Karpas-422 (cell line): Measurements from ENCODE around the gene ATP4B. TPM values are rescaled to one million over a fixed set of nuclear protein-coding genes. Genes with fewer than 3 reads are reported as not detected.

Experiments used
- DNase-seq: peaks from one replicate; pipeline ENCODE4 v3.0.0-alpha.2; 2015
- H2AFZ ChIP-seq: fragments of 200-600 bp; sonication (generic); 2 replicates; pipeline ENCODE4 v1.6.1; 2014; ENCODE audit warnings: antibody characterized with exemption, low read length, mixed read lengths
- H3K27ac ChIP-seq: fragments of 200-600 bp; sonication (generic); 2 replicates; pipeline ENCODE4 v1.5.1; 2014; ENCODE audit warnings: mild to moderate bottlenecking, low read length, moderate library complexity
- H3K27me3 ChIP-seq: fragments of 200-600 bp; sonication (generic); 2 replicates; pipeline ENCODE4 v1.6.1; 2014; ENCODE audit warnings: low read length, mixed read lengths
- H3K36me3 ChIP-seq: fragments of 200-600 bp; sonication (generic); 2 replicates; pipeline ENCODE4 v1.6.1; 2014; ENCODE audit warnings: low read length, mixed read lengths; ENCODE audit not compliant: insufficient read depth
- H3K4me1 ChIP-seq: fragments of 200-600 bp; sonication (generic); 2 replicates; pipeline ENCODE4 v1.6.1; 2014; ENCODE audit warnings: mild to moderate bottlenecking, low read length, mixed read lengths
- H3K4me2 ChIP-seq: fragments of 200-600 bp; sonication (generic); 2 replicates; pipeline ENCODE4 v1.6.1; 2014; ENCODE audit warnings: low read length, low read depth, mild to moderate bottlenecking; ENCODE audit not compliant: poor library complexity, severe bottlenecking
- H3K4me3 ChIP-seq: fragments of 200-600 bp; sonication (generic); 2 replicates; pipeline ENCODE4 v1.5.1; 2014; ENCODE audit warnings: mild to moderate bottlenecking, antibody characterized with exemption, low read length, mixed read lengths
- H3K79me2 ChIP-seq: fragments of 200-600 bp; sonication (generic); 2 replicates; pipeline ENCODE4 v1.6.1; 2014; ENCODE audit warnings: mild to moderate bottlenecking, low read length, mixed read lengths
- H3K9ac ChIP-seq: fragments of 200-600 bp; sonication (generic); 2 replicates; pipeline ENCODE4 v1.6.0; 2014; ENCODE audit warnings: low read length
- H3K9me2 ChIP-seq: fragments of 200-600 bp; sonication (generic), shearing (Covaris generic); replicated peaks from 2 replicates; pipeline ENCODE4 v1.6.0; 2014; ENCODE audit warnings: mild to moderate bottlenecking, low read length, moderate library complexity; ENCODE audit not compliant: insufficient read depth
- H3K9me3 ChIP-seq: fragments of 300-700, 200-600 bp; sonication (generic); 2 replicates; pipeline ENCODE4 v1.6.1; 2014; ENCODE audit warnings: low read length, mixed read lengths
- H4K20me1 ChIP-seq: fragments of 200-600 bp; sonication (generic); 2 replicates; pipeline ENCODE4 v1.6.1; 2014; ENCODE audit warnings: mild to moderate bottlenecking, antibody characterized with exemption, low read length, low read depth; ENCODE audit not compliant: insufficient read depth
- total RNA-seq: library from RNA; depleted of rRNA; stranded (reverse); fragments of >200 nt; shearing (Covaris generic); gene quantifications from 2 replicates; pipeline ENCODE4 v1.2.3, GENCODE V29; 2014; ENCODE audit warnings: low replicate concordance; rRNA removed

Gene ATP4B
- total RNA-seq, 1 experiment from 2014 or later, result not detected

DNA sequence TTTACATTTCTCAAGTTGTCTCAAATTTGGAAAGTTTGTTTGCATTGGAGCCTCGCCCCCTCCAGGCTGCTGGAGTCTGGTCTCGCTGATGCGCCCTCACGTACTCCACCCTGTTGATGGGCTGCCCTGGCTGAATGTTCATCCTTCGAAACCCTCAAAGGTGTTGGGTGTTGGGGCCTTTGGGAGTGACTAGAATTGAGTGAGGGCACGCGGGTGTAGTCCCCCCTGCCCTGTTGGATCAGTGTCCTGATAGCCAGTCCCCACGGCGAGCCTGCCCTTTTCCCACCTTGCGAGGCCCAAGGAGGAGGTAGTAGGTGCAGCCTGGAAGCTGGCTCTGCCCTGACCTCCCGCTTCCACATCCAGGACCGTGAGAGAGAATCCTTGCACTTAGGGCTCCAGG lies 58.6 kb downstream of the ATP4B start:
- Histone ChIP-seq H4K20me1 (peaks cover 65% of the 10 kb centered on the region), H3K9me2 (no peaks in the 10 kb centered on the region), H3K4me1 (no peaks in the 10 kb centered on the region), H2AFZ (no peak overlapping the region), H3K27ac (no peak overlapping the region), H3K79me2 (peaks cover 100% of the 10 kb centered on the region), H3K4me2 (no peak overlapping the region), H3K4me3 (no peak overlapping the region), H3K27me3 (no peaks in the 10 kb centered on the region), H3K9me3 (no peaks in the 10 kb centered on the region), H3K36me3 (peaks cover 49% of the 10 kb centered on the region), H3K9ac (no peak overlapping the region)
- no peak for DNase-seq

Other genes with a start within 250 kb of the ATP4B start
- 8.9 and 10.2 TPM in 2 replicates for gene ADPRHL1, start 204.7 kb downstream of the ATP4B start, total RNA-seq
- 26.2 and 31.1 TPM in 2 replicates for gene DCUN1D2, start 167.5 kb downstream of the ATP4B start, total RNA-seq
- gene TFDP1, start 73.4 kb downstream of the ATP4B start, total RNA-seq, result 89.2 and 113 TPM in 2 replicates
- not detected in 2 replicates for gene GRK1, start 9.0 kb upstream of the ATP4B start, total RNA-seq
- 0.86 and 1.4 TPM in 2 replicates for gene TMEM255B, start 101.0 kb upstream of the ATP4B start, total RNA-seq
- not detected in 2 replicates for gene GAS6, start 205.9 kb upstream of the ATP4B start, total RNA-seq